ENCODE data around the gene SLC6A13. TPM values are rescaled to one million over a fixed set of nuclear protein-coding genes. Genes with fewer than 3 reads are reported as not detected.
"Not testable (repeated sequence)": the region's sequence is repeated elsewhere in the genome, so short reads cannot be mapped to it uniquely, and the experiment has no call there.

SLC6A13 gene
- total and polyA plus RNA-seq, 2 experiments from 2014 or later: not detected

GRCh38 chr12:219891-220352 is 42.7 kb downstream of the SLC6A13 start:
- no peaks in the 10 kb centered on the region for H3K9me3 ChIP-seq (ENCODE audit: low read depth)
- no peak overlapping the region for H3K9ac ChIP-seq
- no peak overlapping the region for H3K4me3 ChIP-seq
- H4K20me1 ChIP-seq (ENCODE audit: insufficient read depth): no peaks in the 10 kb centered on the region
- in situ Hi-C loops (cut with MboI): no loop called here
- H3K79me2 ChIP-seq (ENCODE audit: insufficient read depth): no peaks in the 10 kb centered on the region
- H3K36me3 ChIP-seq (ENCODE audit: low read depth): no peaks in the 10 kb centered on the region
- H3K9me2 ChIP-seq (ENCODE audit: insufficient read depth): no peaks in the 10 kb centered on the region
- WGBS, 2 experiments (ENCODE audit: low coverage in 1 of 2, low lambda C conversion rate in 2 of 2, missing lambda C conversion rate in 2 of 2): 9 to 13% methylated on average over 3 to 17 of the region's 17 CpGs
- DNase-seq: peak; percentile 83
- TF ChIP-seq EZH2 (IDR thresholded peaks at IDR 0.05; ENCODE audit: insufficient read depth, poor library complexity, severe bottlenecking) (no peak), EZH2phosphoT487 (IDR thresholded peaks at IDR 0.05; ENCODE audit: insufficient read depth, low read depth) (no peak)
- no peak overlapping the region for H2AFZ ChIP-seq
- H3F3A ChIP-seq (ENCODE audit: insufficient read depth): no peaks in the 10 kb centered on the region
- H3K4me2 ChIP-seq (ENCODE audit: unreplicated experiment): no peak overlapping the region
- peaks cover 32% of the 10 kb centered on the region for H3K27me3 ChIP-seq (replicated peaks; ENCODE audit: insufficient read depth)
- no peaks in the 10 kb centered on the region for H3K4me1 ChIP-seq (ENCODE audit: insufficient read depth)
- H3K27ac ChIP-seq: no peak overlapping the region

DNA sequence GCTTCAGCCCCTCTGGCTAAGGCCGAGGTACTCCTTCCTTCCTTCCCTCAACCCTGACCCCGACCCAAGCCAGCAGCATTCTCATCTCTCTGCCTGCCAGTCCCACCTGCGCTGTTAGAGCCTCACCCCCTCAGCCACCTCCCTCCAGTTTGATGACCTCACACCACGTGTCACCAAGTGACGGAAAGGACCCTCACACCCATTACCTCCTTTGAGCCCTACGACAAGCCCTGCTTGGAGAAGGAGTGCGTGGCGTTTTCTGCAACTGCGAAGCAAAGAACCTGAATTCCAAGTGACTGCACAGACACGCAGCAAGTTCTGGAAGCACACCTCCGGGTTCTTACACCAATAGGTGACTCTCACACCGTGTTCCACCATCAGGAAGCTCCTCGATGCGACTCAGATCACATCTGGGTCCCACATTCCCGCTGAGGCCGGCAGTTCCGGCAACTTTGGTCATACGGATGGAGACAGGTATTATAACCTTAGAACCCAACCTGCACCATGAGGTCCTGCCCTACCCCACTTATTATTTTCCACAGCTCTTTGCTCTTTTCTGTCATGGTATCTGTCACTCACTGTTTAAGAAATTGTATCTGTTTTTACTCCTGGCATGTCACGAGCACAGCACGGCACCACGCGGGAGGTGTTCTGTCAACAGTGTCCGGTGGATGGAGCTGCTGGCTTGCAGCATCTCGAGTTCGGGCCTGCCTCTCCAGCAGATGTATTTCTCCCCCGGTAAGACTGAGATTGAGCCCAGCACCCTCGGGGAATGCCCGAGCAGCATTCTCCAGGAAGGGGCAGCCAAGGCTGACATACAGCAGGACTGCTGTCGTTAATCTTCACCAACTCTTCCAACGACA is 43.7 kb downstream of the SLC6A13 start:
- no peak for DNase-seq
- H3K9me3 ChIP-seq (ENCODE audit: low read depth): no peaks in the 10 kb centered on the region
- no peaks in the 10 kb centered on the region for H3K79me2 ChIP-seq (ENCODE audit: insufficient read depth)
- H3K9ac ChIP-seq: no peak overlapping the region
- no peaks in the 10 kb centered on the region for H3K36me3 ChIP-seq (ENCODE audit: low read depth)
- TF ChIP-seq EZH2 (IDR thresholded peaks at IDR 0.05; ENCODE audit: insufficient read depth, poor library complexity, severe bottlenecking): no peak
- no peak for TF ChIP-seq EZH2phosphoT487 (IDR thresholded peaks at IDR 0.05; ENCODE audit: insufficient read depth, low read depth)
- in situ Hi-C loops (cut with MboI): no loop called here
- no peak overlapping the region for H3K27ac ChIP-seq
- no peak overlapping the region for H3K4me2 ChIP-seq (ENCODE audit: unreplicated experiment)
- peaks cover 35% of the 10 kb centered on the region for H3K27me3 ChIP-seq (replicated peaks; ENCODE audit: insufficient read depth)
- H3K9me2 ChIP-seq (ENCODE audit: insufficient read depth): no peaks in the 10 kb centered on the region
- WGBS, 2 experiments (ENCODE audit: low coverage in 1 of 2, low lambda C conversion rate in 2 of 2, missing lambda C conversion rate in 2 of 2): 29 to 33% methylated on average over 30 of the region's 30 CpGs
- H4K20me1 ChIP-seq (ENCODE audit: insufficient read depth): no peaks in the 10 kb centered on the region
- H3K4me1 ChIP-seq (ENCODE audit: insufficient read depth): no peaks in the 10 kb centered on the region
- no peak overlapping the region for H2AFZ ChIP-seq
- H3F3A ChIP-seq (ENCODE audit: insufficient read depth): no peaks in the 10 kb centered on the region
- H3K4me3 ChIP-seq: no peak overlapping the region

DNA sequence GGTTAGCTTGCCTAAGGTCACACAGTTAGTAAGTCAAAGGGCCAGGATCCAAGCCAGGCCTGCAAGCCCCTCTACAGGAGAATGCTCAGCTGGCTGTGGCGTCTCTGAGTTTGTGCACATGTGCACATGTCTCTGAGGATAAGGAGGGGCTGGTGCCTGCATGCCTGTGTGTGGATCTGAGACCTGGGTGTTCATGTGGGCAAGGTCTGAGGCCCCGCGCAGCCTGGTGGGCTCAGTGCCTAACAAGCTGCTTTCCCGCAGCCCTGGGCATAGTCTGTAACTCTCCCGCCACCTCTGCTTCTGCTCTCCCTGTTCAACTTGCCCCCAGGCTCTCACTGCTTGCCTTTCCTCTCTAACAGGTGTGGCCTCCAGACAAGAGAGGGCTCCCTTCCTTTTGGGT is 44.4 kb downstream of the SLC6A13 start:
- Histone ChIP-seq H3F3A (ENCODE audit: insufficient read depth) (no peaks in the 10 kb centered on the region), H3K36me3 (ENCODE audit: low read depth) (no peaks in the 10 kb centered on the region), H3K9ac (no peak overlapping the region), H2AFZ (no peak overlapping the region), H3K4me2 (ENCODE audit: unreplicated experiment) (no peak overlapping the region), H3K9me3 (ENCODE audit: low read depth) (no peaks in the 10 kb centered on the region), H3K79me2 (ENCODE audit: insufficient read depth) (no peaks in the 10 kb centered on the region), H3K4me3 (no peak overlapping the region), H3K9me2 (ENCODE audit: insufficient read depth) (no peaks in the 10 kb centered on the region), H3K27me3 (replicated peaks; ENCODE audit: insufficient read depth) (peaks cover 38% of the 10 kb centered on the region), H3K27ac (no peak overlapping the region), H4K20me1 (ENCODE audit: insufficient read depth) (no peaks in the 10 kb centered on the region), H3K4me1 (ENCODE audit: insufficient read depth) (no peaks in the 10 kb centered on the region)
- TF ChIP-seq EZH2phosphoT487 (IDR thresholded peaks at IDR 0.05; ENCODE audit: insufficient read depth, low read depth) (no peak), EZH2 (IDR thresholded peaks at IDR 0.05; ENCODE audit: insufficient read depth, poor library complexity, severe bottlenecking) (no peak)
- DNase-seq: no peak
- in situ Hi-C loops (cut with MboI): no loop called here
- 47 to 50% methylated on average over 5 of the region's 5 CpGs for WGBS, 2 experiments (ENCODE audit: low coverage in 1 of 2, low lambda C conversion rate in 2 of 2, missing lambda C conversion rate in 2 of 2)

- H3K27ac ChIP-seq; H3K79me2 ChIP-seq (ENCODE audit: insufficient read depth); H3K4me2 ChIP-seq (ENCODE audit: unreplicated experiment); DNase-seq; H3K9ac ChIP-seq; H4K20me1 ChIP-seq (ENCODE audit: insufficient read depth); H3F3A ChIP-seq (ENCODE audit: insufficient read depth); H3K9me3 ChIP-seq (ENCODE audit: low read depth); H3K36me3 ChIP-seq (ENCODE audit: low read depth); H3K4me3 ChIP-seq; H3K9me2 ChIP-seq (ENCODE audit: insufficient read depth); H3K4me1 ChIP-seq (ENCODE audit: insufficient read depth); in situ Hi-C loops (cut with MboI); H2AFZ ChIP-seq: not testable (repeated sequence)
- 39 to 49% methylated on average over 6 of the region's 6 CpGs for WGBS, 2 experiments (ENCODE audit: low coverage in 1 of 2, low lambda C conversion rate in 2 of 2, missing lambda C conversion rate in 2 of 2)
- H3K27me3 ChIP-seq (replicated peaks; ENCODE audit: insufficient read depth): peaks cover 36% of the 10 kb centered on the region
These were observed 45.6 kb downstream of the SLC6A13 start for GRCh38 chr12:217029-217428.

Data from GM23248 (cell line).